MM.1S (cell line): Measurements from ENCODE around the gene FAAP100.

ENCODE experiments used
- CTCF ChIP-seq: fragments of 300-600 bp; sonication (generic); IDR thresholded peaks from 2 replicates; pipeline ENCODE4 v1.5.1; 2016; ENCODE audit warnings: antibody characterized with exemption, low read length, mixed read lengths
- EZH2 ChIP-seq: fragments of 300-600 bp; sonication (generic); optimal IDR thresholded peaks from 2 replicates; pipeline ENCODE3; 2017; ENCODE audit warnings: low read depth, mild to moderate bottlenecking, antibody characterized with exemption, low read length, mixed read lengths

GRCh38 chr17:81556863-81557262, 4.7 kb upstream of the FAAP100 start:
- no peak for TF ChIP-seq CTCF
- TF ChIP-seq EZH2 = no peak
